Right cardiac atrium (tissue), 5 donors: Measurements from ENCODE around the gene BCAR1. TPM values are rescaled to one million over a fixed set of nuclear protein-coding genes. Genes with fewer than 3 reads are reported as not detected.

ENCODE experiments used
- ATAC-seq, 2 donors: fragments of 200-7000 bp; cut with Tn5 transposase; one replicate each; pipeline versions ENCODE4 v1.8.0 to v1.9.1; 2020; ENCODE audit warnings: moderate library complexity in 2 of 2, mild to moderate bottlenecking in 1 of 2
- DNase-seq, 3 donors: peaks; one replicate each; pipeline ENCODE4 v3.0.0-alpha.2; 2020
- H3K27ac ChIP-seq: one replicate; pipeline ENCODE4 v1.5.1; 2013; ENCODE audit warnings: mild to moderate bottlenecking, low read length, control low read depth, moderate library complexity
- H3K27me3 ChIP-seq: one replicate; pipeline ENCODE4 v1.6.1; 2013; ENCODE audit not compliant: control insufficient read depth, insufficient read depth
- H3K4me1 ChIP-seq: one replicate; pipeline ENCODE4 v1.6.1; 2013; ENCODE audit warnings: low read length; ENCODE audit not compliant: control insufficient read depth, insufficient read depth
- H3K4me3 ChIP-seq: one replicate; pipeline ENCODE4 v1.5.1; 2013; ENCODE audit warnings: low read length, control low read depth
- H3K9me3 ChIP-seq: one replicate; pipeline ENCODE4 v1.6.1; 2013; ENCODE audit warnings: low read length; ENCODE audit not compliant: control insufficient read depth
- WGBS: extraction: QIAGEN DNeasy Blood & Tissue Kit; methylation state at CpG from one replicate; pipeline ENCODE4 v1.1.7; 2013; 5-methylcytosine and 5-hydroxymethylcytosine counted together
- intact Hi-C, 4 donors: fragments of 100-400 bp; cut with DNase I; formaldehyde crosslinking; loops; one replicate each; pipeline versions ENCODE4 v1.11.0 to v1.14.0; 2022 to 2023
- polyA plus RNA-seq: library from polyadenylated mRNA; stranded (reverse); fragments of 200-250 nt; gene quantifications from one replicate; pipeline ENCODE4 v1.2.3, GENCODE V29; 2013
- total RNA-seq, 4 donors: library from RNA; stranded (reverse); fragmentation: NEBNext Ultra II Directional; extraction: Animal tissue kit (Norgen Biotek cat#: 25700); gene quantifications; one replicate each; pipeline ENCODE4 v1.2.1, GENCODE V29; 2021
- donor health status: healthy with polysubstance abuse.
- donor health status: DM: no; HTN: yes; CAD: no.
- donor health status: DM: no; HTN: no; CAD: no.
- donor health status: DM: no; HTN: yes; CAD: no; lungs with severe emphysema.
- donor health status: DM: yes; HTN: yes; CAD: no.

BCAR1 gene
- total and polyA plus RNA-seq, 5 donors: 53.1 to 68.8 (median 67.9) TPM

- peaks cover 10% of the 10 kb centered on the region for H3K4me1 ChIP-seq
- H3K4me3 ChIP-seq: no peak overlapping the region
- H3K27ac ChIP-seq: peak overlapping the region; percentile 26
- DNase-seq (peak; percentile 81 to 93 (median 91)), ATAC-seq (peak; percentile 70 to 79)
- no peaks in the 10 kb centered on the region for H3K9me3 ChIP-seq
- WGBS: 30% methylated on average over 25 of the region's 25 CpGs
- H3K27me3 ChIP-seq: no peaks in the 10 kb centered on the region
- intact Hi-C loops: loop anchor here in 1 of 4 donors (5.0 kb wide), 1 partner anchor 144 kb away; no protein-coding TSS in a partner anchor
These were observed 13.1 kb downstream of the BCAR1 start for GRCh38 chr16:75238132-75238852.

- Histone ChIP-seq H3K4me3 (no peak overlapping the region), H3K4me1 (peaks cover 10% of the 10 kb centered on the region), H3K27ac (peak overlapping the region; percentile 26), H3K9me3 (no peaks in the 10 kb centered on the region), H3K27me3 (no peaks in the 10 kb centered on the region)
- intact Hi-C loops: loop anchor here in 1 of 4 donors (5.0 kb wide), 1 partner anchor 145 kb away; no protein-coding TSS in a partner anchor
- DNase-seq (peak in 1 of 3 donors; percentile 62), ATAC-seq (no peak)
- WGBS: 65% methylated on average over 18 of the region's 18 CpGs
These were observed 13.9 kb downstream of the BCAR1 start for GRCh38 chr16:75237398-75238131.

GRCh38 chr16:75236736-75237397 lies 14.6 kb downstream of the BCAR1 start:
- DNase-seq (peak in 1 of 3 donors; percentile 60), ATAC-seq (no peak)
- WGBS: 83% methylated on average over 28 of the region's 28 CpGs
- Histone ChIP-seq H3K27me3 (no peaks in the 10 kb centered on the region), H3K4me1 (peaks cover 10% of the 10 kb centered on the region), H3K27ac (no peak overlapping the region), H3K9me3 (no peaks in the 10 kb centered on the region), H3K4me3 (no peak overlapping the region)
- intact Hi-C loops: loop anchor here in 1 of 4 donors (5.0 kb wide), 1 partner anchor 145 kb away; no protein-coding TSS in a partner anchor

- H3K27me3 ChIP-seq: no peaks in the 10 kb centered on the region
- H3K27ac ChIP-seq: no peak overlapping the region
- 67% methylated on average over 7 of the region's 7 CpGs for WGBS
- DNase-seq: no peak
- ATAC-seq: no peak
- no peak overlapping the region for H3K4me3 ChIP-seq
- H3K4me1 ChIP-seq: peaks cover 10% of the 10 kb centered on the region
- intact Hi-C loops: loop anchor here in 1 of 4 donors (5.0 kb wide), 1 partner anchor 146 kb away; no protein-coding TSS in a partner anchor
- no peaks in the 10 kb centered on the region for H3K9me3 ChIP-seq
These were observed 15.2 kb downstream of the BCAR1 start for GRCh38 chr16:75236232-75236631.

DNA sequence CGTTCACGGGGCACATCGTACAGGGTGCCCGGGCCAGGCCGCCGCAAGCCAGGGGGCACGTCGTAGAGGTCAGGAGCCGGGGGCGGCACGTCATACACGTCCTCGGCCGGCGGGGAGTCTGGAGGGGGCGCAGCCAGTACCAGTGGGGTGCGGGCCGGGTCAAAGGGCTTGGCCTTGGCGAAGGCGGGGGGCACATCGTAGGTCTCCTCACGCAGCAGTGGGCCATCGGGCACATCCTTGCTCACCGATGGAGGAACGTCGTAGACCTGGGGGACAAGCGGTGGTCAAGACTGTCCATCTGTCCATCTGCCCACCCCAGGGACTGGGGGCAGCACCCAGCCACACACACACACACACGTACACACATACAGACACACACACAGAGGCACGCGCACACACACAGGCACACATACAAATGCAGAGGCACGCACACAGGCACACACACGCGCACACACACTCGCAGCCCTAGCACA lies 15.7 kb downstream of the BCAR1 start:
- Histone ChIP-seq H3K4me1 (peaks cover 10% of the 10 kb centered on the region), H3K4me3 (no peak overlapping the region), H3K9me3 (no peaks in the 10 kb centered on the region), H3K27me3 (no peaks in the 10 kb centered on the region), H3K27ac (no peak overlapping the region)
- DNase-seq: peak in 1 of 3 donors; percentile 70
- intact Hi-C loops: loop anchor here in 1 of 4 donors (5.0 kb wide), 1 partner anchor 147 kb away; no protein-coding TSS in a partner anchor
- 90% methylated on average over 34 of the region's 34 CpGs for WGBS
- no peak for ATAC-seq

DNA sequence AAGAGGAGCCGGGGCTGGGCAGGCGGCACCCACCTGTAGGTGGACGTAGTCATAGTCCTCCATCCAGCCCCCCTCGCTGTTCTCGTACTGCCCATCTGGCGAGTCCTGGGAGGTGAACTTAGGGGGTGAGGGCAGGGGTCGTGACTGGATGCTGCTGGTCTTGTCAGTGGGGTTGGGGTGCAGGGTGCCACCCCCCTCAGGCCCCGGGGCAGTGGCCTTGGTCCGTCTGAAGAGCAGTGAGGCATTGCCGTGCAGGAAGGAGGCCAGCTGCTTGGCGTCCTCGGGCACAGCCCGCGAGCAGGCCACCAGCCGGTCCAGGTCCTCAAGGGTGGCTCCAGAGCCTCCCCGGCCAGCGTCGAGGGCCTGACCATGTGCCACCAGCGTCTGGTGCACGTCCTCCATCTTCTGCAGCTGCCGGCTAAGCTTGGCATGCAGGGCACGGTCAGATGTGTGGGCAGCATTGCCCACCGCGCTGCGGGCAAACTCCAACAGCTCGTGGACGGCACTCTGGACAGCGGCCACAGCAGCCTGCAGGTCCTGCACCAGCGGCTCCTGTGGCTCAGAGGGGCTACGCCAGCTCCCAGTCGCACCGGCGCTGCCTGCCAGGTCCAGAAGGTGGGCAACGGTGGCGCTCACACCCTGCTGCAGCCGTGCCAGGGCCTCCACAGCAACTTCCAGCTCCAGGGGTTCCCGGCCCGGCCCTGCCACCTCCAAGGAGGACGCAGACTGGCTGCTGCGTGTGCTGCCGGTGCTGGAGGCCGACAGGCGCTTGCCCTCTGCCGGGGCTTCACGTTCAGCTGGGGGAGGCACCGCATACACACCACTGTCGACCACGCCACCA lies 16.3 kb downstream of the BCAR1 start:
- WGBS: 84% methylated on average over 48 of the region's 48 CpGs
- no peaks in the 10 kb centered on the region for H3K9me3 ChIP-seq
- H3K4me1 ChIP-seq: peaks cover 10% of the 10 kb centered on the region
- DNase-seq (peak in 2 of 3 donors; percentile 66 to 68), ATAC-seq (no peak)
- no peaks in the 10 kb centered on the region for H3K27me3 ChIP-seq
- H3K4me3 ChIP-seq: no peak overlapping the region
- intact Hi-C loops: loop anchor here in 3 of 4 donors (5.0 kb wide), 2 partner anchors 147 to 152 kb away; no protein-coding TSS in a partner anchor
- no peak overlapping the region for H3K27ac ChIP-seq

- Histone ChIP-seq H3K27me3 (no peaks in the 10 kb centered on the region), H3K27ac (no peak overlapping the region), H3K4me1 (peaks cover 2% of the 10 kb centered on the region), H3K4me3 (no peak overlapping the region), H3K9me3 (no peaks in the 10 kb centered on the region)
- DNase-seq (no peak), ATAC-seq (no peak)
- WGBS: 53% methylated on average over 7 of the region's 7 CpGs
- intact Hi-C loops: loop anchor here in 2 of 4 donors (5.0 kb wide), 2 partner anchors 149 to 154 kb away; no protein-coding TSS in a partner anchor
These were observed 17.8 kb downstream of the BCAR1 start for GRCh38 chr16:75233611-75233938.

GRCh38 chr16:75231570-75231969 lies 19.9 kb downstream of the BCAR1 start:
- WGBS: 90% methylated on average over 11 of the region's 11 CpGs
- Histone ChIP-seq H3K27me3 (no peaks in the 10 kb centered on the region), H3K4me3 (no peak overlapping the region), H3K4me1 (no peaks in the 10 kb centered on the region), H3K9me3 (no peaks in the 10 kb centered on the region), H3K27ac (no peak overlapping the region)
- no peak for ATAC-seq
- intact Hi-C loops: loop anchor here in 2 of 4 donors (5.0 kb wide), 2 partner anchors 151 to 156 kb away; no protein-coding TSS in a partner anchor
- DNase-seq: no peak

GRCh38 chr16:75230471-75231110 lies 20.8 kb downstream of the BCAR1 start:
- Histone ChIP-seq H3K27ac (peak overlapping the region; percentile 28), H3K27me3 (no peaks in the 10 kb centered on the region), H3K4me1 (no peaks in the 10 kb centered on the region), H3K9me3 (no peaks in the 10 kb centered on the region), H3K4me3 (no peak overlapping the region)
- WGBS: 68% methylated on average over 9 of the region's 9 CpGs
- intact Hi-C loops: loop anchor here in 2 of 4 donors (5.0 kb wide), 2 partner anchors 152 to 157 kb away; no protein-coding TSS in a partner anchor
- ATAC-seq (peak; percentile 15 to 19), DNase-seq (peak in 1 of 3 donors; percentile 52)
